PFSK-1 (cell line): Measurements from ENCODE around the gene ADAMTS3.

Source experiments
- TAF1 ChIP-seq: IDR thresholded peaks from 2 replicates; pipeline ENCODE4 v1.6.1; 2012; ENCODE audit warnings: low read length, control low read depth, borderline replicate concordance; ENCODE audit not compliant: insufficient read depth
- TF ChIP-seq, protein P1 (sequence below), 2 experiments: IDR thresholded peaks; 2 replicates each; pipeline versions ENCODE4 v1.6.1 to v1.8.0; 2011 to 2012; ENCODE audit warnings: low read depth in 2 of 2, low read length in 2 of 2, control low read depth in 1 of 2, inconsistent platforms in 1 of 2, mild to moderate bottlenecking in 1 of 2, moderate library complexity in 1 of 2; ENCODE audit not compliant: insufficient read depth in 1 of 2

DNA sequence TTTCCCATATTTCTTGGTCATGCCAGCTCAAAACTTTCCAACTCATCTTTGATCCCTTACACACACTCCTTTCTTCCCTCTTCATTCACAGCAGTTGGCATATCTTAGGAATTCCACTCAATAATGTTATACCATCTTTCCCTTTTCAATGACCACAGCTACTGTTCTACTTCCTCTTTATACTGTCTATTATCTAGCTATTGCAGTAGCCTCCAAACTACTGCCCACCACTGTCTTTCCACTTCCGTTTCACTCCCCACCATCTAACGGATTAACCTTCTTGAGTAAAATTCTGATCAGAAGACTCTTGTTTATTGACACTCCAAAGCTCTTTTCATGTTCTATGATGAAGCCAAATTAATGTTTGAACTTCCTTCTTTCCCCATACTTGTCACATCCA, 55.8 kb downstream of the ADAMTS3 start:
- no peak for TF ChIP-seq TAF1
- TF ChIP-seq, protein P1, sequence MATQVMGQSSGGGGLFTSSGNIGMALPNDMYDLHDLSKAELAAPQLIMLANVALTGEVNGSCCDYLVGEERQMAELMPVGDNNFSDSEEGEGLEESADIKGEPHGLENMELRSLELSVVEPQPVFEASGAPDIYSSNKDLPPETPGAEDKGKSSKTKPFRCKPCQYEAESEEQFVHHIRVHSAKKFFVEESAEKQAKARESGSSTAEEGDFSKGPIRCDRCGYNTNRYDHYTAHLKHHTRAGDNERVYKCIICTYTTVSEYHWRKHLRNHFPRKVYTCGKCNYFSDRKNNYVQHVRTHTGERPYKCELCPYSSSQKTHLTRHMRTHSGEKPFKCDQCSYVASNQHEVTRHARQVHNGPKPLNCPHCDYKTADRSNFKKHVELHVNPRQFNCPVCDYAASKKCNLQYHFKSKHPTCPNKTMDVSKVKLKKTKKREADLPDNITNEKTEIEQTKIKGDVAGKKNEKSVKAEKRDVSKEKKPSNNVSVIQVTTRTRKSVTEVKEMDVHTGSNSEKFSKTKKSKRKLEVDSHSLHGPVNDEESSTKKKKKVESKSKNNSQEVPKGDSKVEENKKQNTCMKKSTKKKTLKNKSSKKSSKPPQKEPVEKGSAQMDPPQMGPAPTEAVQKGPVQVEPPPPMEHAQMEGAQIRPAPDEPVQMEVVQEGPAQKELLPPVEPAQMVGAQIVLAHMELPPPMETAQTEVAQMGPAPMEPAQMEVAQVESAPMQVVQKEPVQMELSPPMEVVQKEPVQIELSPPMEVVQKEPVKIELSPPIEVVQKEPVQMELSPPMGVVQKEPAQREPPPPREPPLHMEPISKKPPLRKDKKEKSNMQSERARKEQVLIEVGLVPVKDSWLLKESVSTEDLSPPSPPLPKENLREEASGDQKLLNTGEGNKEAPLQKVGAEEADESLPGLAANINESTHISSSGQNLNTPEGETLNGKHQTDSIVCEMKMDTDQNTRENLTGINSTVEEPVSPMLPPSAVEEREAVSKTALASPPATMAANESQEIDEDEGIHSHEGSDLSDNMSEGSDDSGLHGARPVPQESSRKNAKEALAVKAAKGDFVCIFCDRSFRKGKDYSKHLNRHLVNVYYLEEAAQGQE (IDR thresholded peaks at IDR 0.05; ENCODE audit: insufficient read depth in 1 of 2, low read depth in 2 of 2, low read length in 2 of 2) = no peak
